Loucy (cell line): ENCODE results near the gene CPEB1.

Experiments
- H2AFZ ChIP-seq: fragments of 200-600 bp; sonication (generic); 2 replicates; pipeline ENCODE4 v1.6.0; 2016; ENCODE audit warnings: antibody characterized with exemption, mild to moderate bottlenecking, low read length, moderate library complexity
- H3F3A ChIP-seq: fragments of 200-600 bp; 2 replicates; pipeline ENCODE4 v1.6.0; 2016; ENCODE audit warnings: antibody characterized with exemption, low read depth, mild to moderate bottlenecking
- H3K27me3 ChIP-seq: fragments of 200-600 bp; sonication (generic); 2 replicates; pipeline ENCODE4 v1.6.1; 2014; ENCODE audit warnings: low read length, mild to moderate bottlenecking; ENCODE audit not compliant: insufficient read depth, poor library complexity, severe bottlenecking
- H3K36me3 ChIP-seq: fragments of 200-600 bp; sonication (generic); 2 replicates; pipeline ENCODE4 v1.6.1; 2016; ENCODE audit warnings: low read length; ENCODE audit not compliant: insufficient read depth
- H3K4me1 ChIP-seq: fragments of 200-600 bp; sonication (generic); 2 replicates; pipeline ENCODE4 v1.5.1; 2014; ENCODE audit warnings: low read length, mild to moderate bottlenecking; ENCODE audit not compliant: insufficient read depth, poor library complexity, severe bottlenecking
- H3K4me2 ChIP-seq: fragments of 200-600 bp; sonication (generic); 2 replicates; pipeline ENCODE4 v1.6.0; 2014; ENCODE audit warnings: antibody characterized with exemption, low read length, low read depth, mild to moderate bottlenecking; ENCODE audit not compliant: poor library complexity, severe bottlenecking
- H3K4me3 ChIP-seq: fragments of 200-600 bp; sonication (generic); 2 replicates; pipeline ENCODE4 v1.5.1; 2014; ENCODE audit warnings: low read length, mild to moderate bottlenecking, mixed read lengths; ENCODE audit not compliant: poor library complexity, severe bottlenecking
- H3K79me2 ChIP-seq: fragments of 200-600 bp; sonication (generic); 2 replicates; pipeline ENCODE4 v1.6.1; 2014; ENCODE audit warnings: low read length; ENCODE audit not compliant: insufficient read depth
- H3K9ac ChIP-seq: fragments of 200-600 bp; sonication (generic); 2 replicates; pipeline ENCODE4 v1.6.0; 2014; ENCODE audit warnings: mild to moderate bottlenecking, low read depth, low read length, moderate library complexity; ENCODE audit not compliant: poor library complexity, severe bottlenecking
- H3K9me2 ChIP-seq: fragments of 200-600 bp; sonication (generic); replicated peaks from 2 replicates; pipeline ENCODE4 v1.6.1; 2016; ENCODE audit warnings: low read depth, low read length, mixed read lengths
- H3K9me3 ChIP-seq: fragments of 200-600 bp; sonication (generic); 2 replicates; pipeline ENCODE4 v1.6.1; 2014; ENCODE audit warnings: mild to moderate bottlenecking, antibody characterized with exemption, low read length, low read depth; ENCODE audit not compliant: insufficient read depth
- H4K20me1 ChIP-seq: fragments of 200-600 bp; sonication (generic); 2 replicates; pipeline ENCODE4 v1.6.0; 2014; ENCODE audit warnings: antibody characterized with exemption, low read length, mild to moderate bottlenecking; ENCODE audit not compliant: insufficient read depth, poor library complexity, severe bottlenecking
- CTCF ChIP-seq: fragments of 200-600 bp; sonication (generic); conservative IDR thresholded peaks from 2 replicates; pipeline ENCODE4 v1.5.1; 2014; ENCODE audit warnings: mild to moderate bottlenecking, antibody characterized with exemption, low read length
- EZH2phosphoT487 ChIP-seq: fragments of 200-600 bp; IDR thresholded peaks from 2 replicates; pipeline ENCODE4 v1.6.1; 2018; ENCODE audit warnings: antibody characterized with exemption, mild to moderate bottlenecking, moderate library complexity, borderline replicate concordance

CPEB1 gene

GRCh38 chr15:82569834-82570233, 77.3 kb downstream of the CPEB1 start:
- Histone ChIP-seq H3K27me3 (no peaks in the 10 kb centered on the region), H3K4me1 (no peaks in the 10 kb centered on the region), H2AFZ (no peak overlapping the region), H3K4me2 (no peak overlapping the region), H4K20me1 (no peaks in the 10 kb centered on the region), H3K9me2 (no peaks in the 10 kb centered on the region), H3K36me3 (no peaks in the 10 kb centered on the region), H3K4me3 (no peak overlapping the region), H3K9ac (no peak overlapping the region), H3K9me3 (no peaks in the 10 kb centered on the region), H3K79me2 (no peaks in the 10 kb centered on the region), H3F3A (no peaks in the 10 kb centered on the region)
- TF ChIP-seq CTCF (no peak), EZH2phosphoT487 (no peak)

GRCh38 chr15:82568986-82569385, 78.2 kb downstream of the CPEB1 start:
- Histone ChIP-seq H3K4me1 (no peaks in the 10 kb centered on the region), H3K4me3 (no peak overlapping the region), H3K36me3 (no peaks in the 10 kb centered on the region), H3K9ac (no peak overlapping the region), H3K9me2 (no peaks in the 10 kb centered on the region), H3K79me2 (no peaks in the 10 kb centered on the region), H3F3A (no peaks in the 10 kb centered on the region), H3K27me3 (no peaks in the 10 kb centered on the region), H3K4me2 (no peak overlapping the region), H3K9me3 (no peaks in the 10 kb centered on the region), H4K20me1 (no peaks in the 10 kb centered on the region), H2AFZ (no peak overlapping the region)
- TF ChIP-seq CTCF (no peak), EZH2phosphoT487 (no peak)

- Histone ChIP-seq H3K4me3 (no peak overlapping the region), H3K36me3 (no peaks in the 10 kb centered on the region), H3K9ac (no peak overlapping the region), H3K9me2 (no peaks in the 10 kb centered on the region), H3K27me3 (peaks cover 4% of the 10 kb centered on the region), H3K79me2 (no peaks in the 10 kb centered on the region), H3K9me3 (no peaks in the 10 kb centered on the region), H3F3A (no peaks in the 10 kb centered on the region), H4K20me1 (no peaks in the 10 kb centered on the region), H2AFZ (no peak overlapping the region), H3K4me2 (no peak overlapping the region), H3K4me1 (no peaks in the 10 kb centered on the region)
- TF ChIP-seq EZH2phosphoT487 (no peak), CTCF (no peak)
Measured at GRCh38 chr15:82567661-82568060, 79.5 kb downstream of the CPEB1 start.
